ENCODE data around the gene KCTD21.

DNA sequence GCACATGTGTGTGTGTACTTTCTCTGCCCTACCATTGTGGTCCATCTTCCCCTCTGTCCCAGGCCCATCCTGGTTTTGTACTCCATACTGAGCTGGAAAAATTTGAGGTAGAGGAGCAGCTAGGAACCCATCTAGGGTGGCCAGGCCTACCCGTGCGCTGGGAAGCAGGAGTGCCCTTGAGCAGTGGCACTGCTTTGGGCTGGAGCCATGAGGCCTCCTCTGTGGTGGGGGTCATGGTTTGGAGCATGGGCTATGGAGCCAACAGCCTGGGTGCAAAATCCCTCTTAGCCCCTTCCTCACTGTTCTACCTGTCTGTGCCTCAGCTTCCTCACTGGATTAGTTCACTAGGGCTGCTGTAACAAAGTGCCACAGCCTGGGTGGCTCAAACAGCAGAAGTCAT lies 27.1 kb downstream of the KCTD21 start:
- TF ChIP-seq POLR2AphosphoS5 (IDR thresholded peaks at IDR 0.05; ENCODE audit: low read depth, low read length) (no peak), SIN3A (IDR thresholded peaks at IDR 0.05; ENCODE audit: borderline replicate concordance, insufficient read depth, low read length) (no peak)
- TF ChIP-seq, protein P1, sequence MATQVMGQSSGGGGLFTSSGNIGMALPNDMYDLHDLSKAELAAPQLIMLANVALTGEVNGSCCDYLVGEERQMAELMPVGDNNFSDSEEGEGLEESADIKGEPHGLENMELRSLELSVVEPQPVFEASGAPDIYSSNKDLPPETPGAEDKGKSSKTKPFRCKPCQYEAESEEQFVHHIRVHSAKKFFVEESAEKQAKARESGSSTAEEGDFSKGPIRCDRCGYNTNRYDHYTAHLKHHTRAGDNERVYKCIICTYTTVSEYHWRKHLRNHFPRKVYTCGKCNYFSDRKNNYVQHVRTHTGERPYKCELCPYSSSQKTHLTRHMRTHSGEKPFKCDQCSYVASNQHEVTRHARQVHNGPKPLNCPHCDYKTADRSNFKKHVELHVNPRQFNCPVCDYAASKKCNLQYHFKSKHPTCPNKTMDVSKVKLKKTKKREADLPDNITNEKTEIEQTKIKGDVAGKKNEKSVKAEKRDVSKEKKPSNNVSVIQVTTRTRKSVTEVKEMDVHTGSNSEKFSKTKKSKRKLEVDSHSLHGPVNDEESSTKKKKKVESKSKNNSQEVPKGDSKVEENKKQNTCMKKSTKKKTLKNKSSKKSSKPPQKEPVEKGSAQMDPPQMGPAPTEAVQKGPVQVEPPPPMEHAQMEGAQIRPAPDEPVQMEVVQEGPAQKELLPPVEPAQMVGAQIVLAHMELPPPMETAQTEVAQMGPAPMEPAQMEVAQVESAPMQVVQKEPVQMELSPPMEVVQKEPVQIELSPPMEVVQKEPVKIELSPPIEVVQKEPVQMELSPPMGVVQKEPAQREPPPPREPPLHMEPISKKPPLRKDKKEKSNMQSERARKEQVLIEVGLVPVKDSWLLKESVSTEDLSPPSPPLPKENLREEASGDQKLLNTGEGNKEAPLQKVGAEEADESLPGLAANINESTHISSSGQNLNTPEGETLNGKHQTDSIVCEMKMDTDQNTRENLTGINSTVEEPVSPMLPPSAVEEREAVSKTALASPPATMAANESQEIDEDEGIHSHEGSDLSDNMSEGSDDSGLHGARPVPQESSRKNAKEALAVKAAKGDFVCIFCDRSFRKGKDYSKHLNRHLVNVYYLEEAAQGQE (IDR thresholded peaks at IDR 0.05; ENCODE audit: insufficient read depth in 1 of 2, low read depth in 2 of 2, low read length in 2 of 2) = no peak
